SU-DHL-6 (cell line): ENCODE results near the gene LIM2.

ENCODE experiments used
- EZH2phosphoT487 ChIP-seq: fragments of 200-600 bp; sonication (generic), shearing (Covaris generic); conservative IDR thresholded peaks from 2 replicates; pipeline ENCODE4 v1.6.1; 2018; ENCODE audit warnings: mild to moderate bottlenecking, antibody characterized with exemption, low read length, moderate library complexity, mixed read lengths
- TF ChIP-seq, protein P1 (sequence below): fragments of 200-600 bp; sonication (generic); IDR thresholded peaks from one replicate; pipeline ENCODE4 v1.5.1; 2017; ENCODE audit warnings: antibody characterized with exemption, mild to moderate bottlenecking, low read length, moderate library complexity; ENCODE audit not compliant: insufficient read depth, poor library complexity, severe bottlenecking

DNA sequence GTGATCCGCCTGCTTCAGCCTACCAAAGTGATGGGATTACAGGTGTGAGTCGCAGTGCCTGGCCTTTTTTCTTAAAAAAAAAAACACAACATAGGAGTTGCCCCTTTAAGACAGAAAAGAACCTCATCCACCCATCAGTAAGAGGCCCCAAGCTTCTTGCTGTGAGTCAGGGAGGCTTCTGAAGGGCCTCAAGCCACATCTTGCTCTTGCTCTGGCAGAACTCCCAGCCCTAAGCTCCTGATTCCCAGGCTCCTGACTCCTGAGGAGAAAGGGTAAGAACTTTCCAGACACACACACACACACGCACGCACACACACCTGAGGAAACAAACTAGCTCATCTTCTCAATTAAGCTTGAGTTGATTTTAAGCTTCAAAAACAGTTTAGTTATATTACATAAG, 28.5 kb downstream of the LIM2 start:
- TF ChIP-seq, protein P1, sequence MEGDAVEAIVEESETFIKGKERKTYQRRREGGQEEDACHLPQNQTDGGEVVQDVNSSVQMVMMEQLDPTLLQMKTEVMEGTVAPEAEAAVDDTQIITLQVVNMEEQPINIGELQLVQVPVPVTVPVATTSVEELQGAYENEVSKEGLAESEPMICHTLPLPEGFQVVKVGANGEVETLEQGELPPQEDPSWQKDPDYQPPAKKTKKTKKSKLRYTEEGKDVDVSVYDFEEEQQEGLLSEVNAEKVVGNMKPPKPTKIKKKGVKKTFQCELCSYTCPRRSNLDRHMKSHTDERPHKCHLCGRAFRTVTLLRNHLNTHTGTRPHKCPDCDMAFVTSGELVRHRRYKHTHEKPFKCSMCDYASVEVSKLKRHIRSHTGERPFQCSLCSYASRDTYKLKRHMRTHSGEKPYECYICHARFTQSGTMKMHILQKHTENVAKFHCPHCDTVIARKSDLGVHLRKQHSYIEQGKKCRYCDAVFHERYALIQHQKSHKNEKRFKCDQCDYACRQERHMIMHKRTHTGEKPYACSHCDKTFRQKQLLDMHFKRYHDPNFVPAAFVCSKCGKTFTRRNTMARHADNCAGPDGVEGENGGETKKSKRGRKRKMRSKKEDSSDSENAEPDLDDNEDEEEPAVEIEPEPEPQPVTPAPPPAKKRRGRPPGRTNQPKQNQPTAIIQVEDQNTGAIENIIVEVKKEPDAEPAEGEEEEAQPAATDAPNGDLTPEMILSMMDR = no peak
- no peak for TF ChIP-seq EZH2phosphoT487
